HEK293T (cell line): ENCODE results near the gene SPATS2L.

Experiments used
- CTCF ChIA-PET: fragments of 350-600 bp; formaldehyde crosslinking; extraction: SDS; loops from one replicate; lab custom pipeline; 2021; ENCODE audit warnings: antibody characterized with exemption, inconsistent platforms; lab: Yijun Ruan, JAX
- POLR2A ChIA-PET: fragments of 350-600 bp; formaldehyde crosslinking; extraction: SDS; loops from one replicate; lab custom pipeline; 2020; ENCODE audit warnings: antibody characterized with exemption, inconsistent platforms; lab: Yijun Ruan, JAX
- DNase-seq: peaks from one replicate; pipeline ENCODE4 v3.0.0; 2012; ENCODE audit warnings: mixed read lengths; ENCODE audit errors: extremely low spot score
- ARNT ChIP-seq: fragments of 450-650 bp; IDR thresholded peaks from 2 replicates; pipeline ENCODE4 v1.6.1; 2017; ENCODE audit warnings: mild to moderate bottlenecking
- BHLHE40 ChIP-seq: fragments of 450-650 bp; IDR thresholded peaks from 2 replicates; pipeline ENCODE4 v1.6.1; 2016; ENCODE audit warnings: mild to moderate bottlenecking, moderate library complexity, borderline replicate concordance
- CTBP1 ChIP-seq: fragments of 450-650 bp; IDR thresholded peaks from 2 replicates; pipeline ENCODE4 v1.6.1; 2016; ENCODE audit warnings: borderline replicate concordance
- ELF4 ChIP-seq: fragments of 450-650 bp; IDR thresholded peaks from 2 replicates; pipeline ENCODE4 v1.6.1; 2017; ENCODE audit warnings: antibody characterized with exemption
- FOXA1 ChIP-seq: fragments of 450-650 bp; IDR thresholded peaks from 2 replicates; pipeline ENCODE4 v1.6.1; 2016; ENCODE audit warnings: mild to moderate bottlenecking
- FOXK2 ChIP-seq: fragments of 450-650 bp; IDR thresholded peaks from 2 replicates; pipeline ENCODE4 v1.6.1; 2016; ENCODE audit warnings: mild to moderate bottlenecking
- FOXM1 ChIP-seq: fragments of 450-650 bp; IDR thresholded peaks from 2 replicates; pipeline ENCODE4 v1.6.1; 2017; ENCODE audit warnings: mild to moderate bottlenecking, borderline replicate concordance
- HDGF ChIP-seq: fragments of 450-650 bp; IDR thresholded peaks from 2 replicates; pipeline ENCODE4 v1.6.1; 2017; ENCODE audit warnings: antibody characterized with exemption, borderline replicate concordance
- L3MBTL2 ChIP-seq: fragments of 450-650 bp; conservative IDR thresholded peaks from 2 replicates; pipeline ENCODE4 v1.6.1; 2016; ENCODE audit warnings: mild to moderate bottlenecking
- LEF1 ChIP-seq: fragments of 450-650 bp; IDR thresholded peaks from 2 replicates; pipeline ENCODE4 v1.6.1; 2017; ENCODE audit warnings: mild to moderate bottlenecking, borderline replicate concordance
- NFRKB ChIP-seq: fragments of 450-650 bp; IDR thresholded peaks from 2 replicates; pipeline ENCODE4 v1.6.1; 2016; ENCODE audit warnings: mild to moderate bottlenecking, moderate library complexity
- SP1 ChIP-seq: fragments of 450-650 bp; IDR thresholded peaks from 2 replicates; pipeline ENCODE4 v1.6.1; 2017
- SUZ12 ChIP-seq: fragments of 450-650 bp; IDR thresholded peaks from 2 replicates; pipeline ENCODE4 v1.6.1; 2016; ENCODE audit warnings: mild to moderate bottlenecking
- TARDBP ChIP-seq: fragments of 450-650 bp; IDR thresholded peaks from 2 replicates; pipeline ENCODE4 v1.6.1; 2016
- ZNF384 ChIP-seq: fragments of 450-650 bp; IDR thresholded peaks from 2 replicates; pipeline ENCODE4 v1.6.1; 2016
- TF ChIP-seq, protein P1 (sequence below): fragments of 450-650 bp; IDR thresholded peaks from 2 replicates; pipeline ENCODE4 v1.6.1; 2016

Gene SPATS2L

GRCh38 chr2:200451511-200451910 lies 145.0 kb downstream of the SPATS2L start:
- CTCF ChIA-PET = no interaction called here
- no peak for DNase-seq
- POLR2A ChIA-PET = no interaction called here
- no peak for TF ChIP-seq ELF4
- TF ChIP-seq HDGF = no peak
- TF ChIP-seq ARNT = no peak
- no peak for TF ChIP-seq FOXK2
- TF ChIP-seq BHLHE40 = no peak

- no peak for DNase-seq
- ChIA-PET POLR2A (no interaction called here), CTCF (no interaction called here)
- TF ChIP-seq TARDBP (no peak), CTBP1 (no peak), LEF1 (no peak), SUZ12 (no peak), NFRKB (no peak), FOXA1 (no peak), ELF4 (no peak), FOXM1 (no peak), HDGF (no peak), FOXK2 (no peak), L3MBTL2 (no peak), SP1 (no peak), ZNF384 (no peak), BHLHE40 (no peak), ARNT (no peak)
- TF ChIP-seq, protein P1, sequence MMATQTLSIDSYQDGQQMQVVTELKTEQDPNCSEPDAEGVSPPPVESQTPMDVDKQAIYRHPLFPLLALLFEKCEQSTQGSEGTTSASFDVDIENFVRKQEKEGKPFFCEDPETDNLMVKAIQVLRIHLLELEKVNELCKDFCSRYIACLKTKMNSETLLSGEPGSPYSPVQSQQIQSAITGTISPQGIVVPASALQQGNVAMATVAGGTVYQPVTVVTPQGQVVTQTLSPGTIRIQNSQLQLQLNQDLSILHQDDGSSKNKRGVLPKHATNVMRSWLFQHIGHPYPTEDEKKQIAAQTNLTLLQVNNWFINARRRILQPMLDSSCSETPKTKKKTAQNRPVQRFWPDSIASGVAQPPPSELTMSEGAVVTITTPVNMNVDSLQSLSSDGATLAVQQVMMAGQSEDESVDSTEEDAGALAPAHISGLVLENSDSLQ = no peak
Measured at GRCh38 chr2:200452377-200452776, 145.9 kb downstream of the SPATS2L start.

- ChIA-PET POLR2A (no interaction called here), CTCF (interaction anchor here (1.0 kb wide), 1 partner anchor 12 kb away, joined by 3 read pairs; no protein-coding TSS in a partner anchor)
- no peak for TF ChIP-seq NFRKB
- TF ChIP-seq FOXM1 = no peak
- no peak for DNase-seq
Measured at GRCh38 chr2:200453142-200453852, 146.8 kb downstream of the SPATS2L start.

- CTCF ChIA-PET = interaction anchor here (1.0 kb wide), 1 partner anchor 12 kb away, joined by 3 read pairs; no protein-coding TSS in a partner anchor
- TF ChIP-seq, protein P1 = no peak
- no peak for TF ChIP-seq TARDBP
- TF ChIP-seq SP1 = no peak
- no peak for TF ChIP-seq FOXA1
- no peak for TF ChIP-seq NFRKB
- no peak for TF ChIP-seq HDGF
- no peak for TF ChIP-seq ARNT
- no peak for TF ChIP-seq LEF1
- no peak for TF ChIP-seq SUZ12
- TF ChIP-seq ELF4 = no peak
- TF ChIP-seq FOXM1 = no peak
- TF ChIP-seq BHLHE40 = no peak
- no peak for TF ChIP-seq L3MBTL2
- TF ChIP-seq CTBP1 = no peak
- TF ChIP-seq FOXK2 = no peak
- no peak for TF ChIP-seq ZNF384
- POLR2A ChIA-PET = no interaction called here
- DNase-seq = no peak
Measured at GRCh38 chr2:200453853-200454534, 147.5 kb downstream of the SPATS2L start.

DNA sequence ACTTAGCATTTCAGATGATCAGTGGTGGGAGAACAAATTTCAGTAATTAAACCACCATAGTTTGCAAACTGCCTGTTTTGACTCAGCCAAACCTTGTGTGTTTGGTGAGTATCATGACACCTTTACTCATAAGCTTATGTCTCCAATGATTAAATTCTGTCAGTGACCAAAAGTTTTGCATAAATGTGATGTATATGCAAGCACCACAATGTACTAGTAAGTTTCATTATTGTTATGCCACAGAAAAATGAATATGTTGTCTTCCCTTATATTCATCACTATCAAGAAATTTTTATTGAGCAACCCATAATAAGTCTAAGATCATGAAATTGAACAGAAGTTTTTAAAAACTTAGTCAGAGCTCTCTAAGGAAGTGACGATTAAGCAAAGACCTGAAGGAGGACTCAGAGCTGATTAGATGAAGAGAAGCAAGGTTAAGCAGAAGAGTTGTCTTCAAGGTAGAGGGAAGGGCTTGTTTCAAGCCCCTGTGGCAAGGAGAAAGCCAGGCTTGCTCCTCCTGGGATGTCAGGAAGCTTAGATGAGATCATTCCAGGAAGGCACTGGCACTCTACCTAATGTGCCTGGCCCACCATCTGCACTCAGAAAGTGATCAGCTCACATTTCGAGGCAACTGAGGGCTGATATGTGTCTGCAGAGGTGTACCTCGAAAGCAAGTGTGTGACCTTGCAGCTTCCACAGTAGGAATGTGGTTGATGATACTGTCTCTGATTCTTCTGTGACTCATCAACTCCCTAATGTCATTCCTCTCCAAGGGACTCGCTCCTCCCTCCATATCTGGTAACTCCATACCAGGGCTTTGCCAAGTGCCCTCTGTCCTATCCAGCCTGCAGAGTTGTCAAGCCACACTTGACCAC lies 148.7 kb downstream of the SPATS2L start:
- ChIA-PET CTCF (no interaction called here), POLR2A (no interaction called here)
- TF ChIP-seq BHLHE40 (no peak), FOXK2 (no peak)
- DNase-seq = no peak

DNA sequence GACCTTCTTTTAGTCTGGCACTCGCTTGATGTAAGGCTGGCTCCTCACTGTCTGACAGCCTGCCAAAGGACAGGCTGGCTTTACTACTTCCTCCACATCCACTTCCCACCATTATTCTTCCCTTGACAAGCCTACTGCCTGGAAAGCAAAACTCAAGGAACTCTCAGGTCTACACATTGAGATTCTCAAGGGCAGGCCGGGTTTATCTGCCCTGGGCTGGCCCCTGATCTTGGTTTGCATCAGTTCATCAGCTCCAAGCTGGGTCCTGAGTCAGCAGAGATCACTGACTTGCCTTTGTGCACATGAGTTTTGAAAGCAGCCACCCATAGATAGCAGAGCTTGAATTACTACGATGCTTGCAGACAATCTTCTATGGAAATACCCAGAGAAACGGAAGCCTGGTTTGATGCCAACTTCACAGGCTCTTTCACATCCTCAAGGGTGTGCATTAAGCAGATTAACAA lies 149.5 kb downstream of the SPATS2L start:
- DNase-seq = no peak
- ChIA-PET POLR2A (no interaction called here), CTCF (no interaction called here)

More for the DNA sequence above, 149.5 kb downstream of the SPATS2L start:
- TF ChIP-seq ARNT (no peak), BHLHE40 (no peak), LEF1 (no peak), SP1 (no peak), FOXA1 (no peak), HDGF (no peak), FOXM1 (no peak), NFRKB (no peak), ELF4 (no peak), TARDBP (no peak), SUZ12 (no peak)
- TF ChIP-seq, protein P1 = no peak
